ENCODE results near the gene ITIH5.

ITIH5 gene

GRCh38 chr10:7545792-7546191, 121.0 kb downstream of the ITIH5 start:
- no peak for DNase-seq

- DNase-seq: no peak
Observed at GRCh38 chr10:7545261-7545660, 121.5 kb downstream of the ITIH5 start.

GRCh38 chr10:7544203-7544602, 122.6 kb downstream of the ITIH5 start:
- DNase-seq: no peak

- DNase-seq: no peak
Observed at GRCh38 chr10:7542189-7542914, 124.4 kb downstream of the ITIH5 start.

- peak; percentile 75 for DNase-seq
Observed at GRCh38 chr10:7541137-7542087, 125.4 kb downstream of the ITIH5 start.

- no peak for DNase-seq
Observed at GRCh38 chr10:7538970-7539654, 127.7 kb downstream of the ITIH5 start.

- no peak for DNase-seq
Observed at GRCh38 chr10:7537126-7537525, 129.6 kb downstream of the ITIH5 start.

GRCh38 chr10:7534480-7534852, 132.3 kb downstream of the ITIH5 start:
- DNase-seq: no peak

- DNase-seq: no peak
Observed at GRCh38 chr10:7533657-7534479, 132.9 kb downstream of the ITIH5 start.

- no peak for DNase-seq
Observed at GRCh38 chr10:7532723-7533498, 133.9 kb downstream of the ITIH5 start.

GRCh38 chr10:7529638-7530037, 137.1 kb downstream of the ITIH5 start:
- peak; percentile 68 for DNase-seq

GRCh38 chr10:7527468-7527867, 139.3 kb downstream of the ITIH5 start:
- DNase-seq: no peak

GRCh38 chr10:7526017-7526400, 140.8 kb downstream of the ITIH5 start:
- DNase-seq: no peak

- peak; percentile 96 for DNase-seq
Observed at GRCh38 chr10:7525314-7526016, 141.3 kb downstream of the ITIH5 start.

GRCh38 chr10:7523656-7524055, 143.1 kb downstream of the ITIH5 start:
- DNase-seq: no peak

- peak; percentile 67 for DNase-seq
Observed at GRCh38 chr10:7520507-7521485, 146.0 kb downstream of the ITIH5 start.

GRCh38 chr10:7519351-7519750, 147.4 kb downstream of the ITIH5 start:
- no peak for DNase-seq

- no peak for DNase-seq
Observed at GRCh38 chr10:7518693-7519092, 148.1 kb downstream of the ITIH5 start.

- DNase-seq: peak; percentile 73
Observed at GRCh38 chr10:7515439-7515838, 151.3 kb downstream of the ITIH5 start.

- DNase-seq: no peak
Observed at GRCh38 chr10:7513936-7514335, 152.8 kb downstream of the ITIH5 start.
